H1 (cell line): ENCODE data around the gene CCS.
"Not testable (repeated sequence)": the region's sequence is repeated elsewhere in the genome, so short reads cannot be mapped to it uniquely, and the experiment has no call there.

ENCODE experiments used
- ATF2 ChIP-seq: IDR thresholded peaks from 2 replicates; pipeline ENCODE4 v1.6.1; 2012; ENCODE audit warnings: low read length, inconsistent platforms
- CTCF ChIP-seq, 3 experiments: IDR thresholded peaks; 1 replicate in 2 of 3; 2 replicates in 1 of 3; pipeline versions ENCODE4 v1.5.1 to v1.6.1; 2011; ENCODE audit warnings: low read length in 3 of 3, mild to moderate bottlenecking in 3 of 3, inconsistent platforms in 2 of 3, low read depth in 1 of 3, moderate library complexity in 1 of 3; ENCODE audit not compliant: insufficient read depth in 1 of 3; ENCODE audit errors: control extremely low read depth in 1 of 3
- EZH2 ChIP-seq: fragments of 200-600 bp; sonication (generic); IDR thresholded peaks from 2 replicates; pipeline ENCODE4 v1.7.1; 2012; ENCODE audit warnings: low read depth, mild to moderate bottlenecking, moderate library complexity, low read length, inconsistent platforms; ENCODE audit not compliant: severe bottlenecking
- POLR2A ChIP-seq, 2 experiments: IDR thresholded peaks; 1 replicate in 1 of 2; 2 replicates in 1 of 2; pipeline ENCODE4 v1.6.1; 2011; ENCODE audit warnings: low read depth in 2 of 2, low read length in 2 of 2, mild to moderate bottlenecking in 2 of 2; ENCODE audit errors: control extremely low read depth in 1 of 2
- POLR2AphosphoS5 ChIP-seq: IDR thresholded peaks from 2 replicates; pipeline ENCODE4 v1.6.1; 2011; ENCODE audit warnings: low read depth, low read length
- SRF ChIP-seq: IDR thresholded peaks from 2 replicates; pipeline ENCODE4 v1.6.1; 2011; ENCODE audit warnings: mild to moderate bottlenecking, low read depth, low read length, moderate library complexity
- TAF1 ChIP-seq: IDR thresholded peaks from 2 replicates; pipeline ENCODE4 v1.6.1; 2011; ENCODE audit warnings: mild to moderate bottlenecking, low read depth, low read length
- YY1 ChIP-seq: IDR thresholded peaks from 2 replicates; pipeline ENCODE4 v1.6.1; 2011; ENCODE audit warnings: low read depth, mild to moderate bottlenecking, low read length

GRCh38 chr11:66589315-66589714 is 3.7 kb upstream of the CCS start:
- not testable (repeated sequence) for TF ChIP-seq CTCF (IDR thresholded peaks at IDR 0.05; ENCODE audit: control extremely low read depth in 1 of 3, insufficient read depth in 1 of 3, low read depth in 1 of 3, low read length in 3 of 3); POLR2A (IDR thresholded peaks at IDR 0.05; ENCODE audit: control extremely low read depth in 1 of 2, low read depth in 2 of 2, low read length in 2 of 2); TAF1; POLR2AphosphoS5; ATF2; EZH2; YY1; SRF
